GM18511 (cell line): ENCODE data around the gene GPATCH4.
A peak's percentile ranks its signal among the peaks of the same experiment; 100 is the strongest.
"Not testable (repeated sequence)": the region's sequence is repeated elsewhere in the genome, so short reads cannot be mapped to it uniquely, and the experiment has no call there.

Experiments used
- ATAC-seq: cut with Tn5 transposase; IDR thresholded peaks from one replicate; pipeline ENCODE4 v1.9.1; 2021; ENCODE audit warnings: mild to moderate bottlenecking, moderate library complexity; ENCODE audit not compliant: unreplicated experiment

The GPATCH4 gene

DNA sequence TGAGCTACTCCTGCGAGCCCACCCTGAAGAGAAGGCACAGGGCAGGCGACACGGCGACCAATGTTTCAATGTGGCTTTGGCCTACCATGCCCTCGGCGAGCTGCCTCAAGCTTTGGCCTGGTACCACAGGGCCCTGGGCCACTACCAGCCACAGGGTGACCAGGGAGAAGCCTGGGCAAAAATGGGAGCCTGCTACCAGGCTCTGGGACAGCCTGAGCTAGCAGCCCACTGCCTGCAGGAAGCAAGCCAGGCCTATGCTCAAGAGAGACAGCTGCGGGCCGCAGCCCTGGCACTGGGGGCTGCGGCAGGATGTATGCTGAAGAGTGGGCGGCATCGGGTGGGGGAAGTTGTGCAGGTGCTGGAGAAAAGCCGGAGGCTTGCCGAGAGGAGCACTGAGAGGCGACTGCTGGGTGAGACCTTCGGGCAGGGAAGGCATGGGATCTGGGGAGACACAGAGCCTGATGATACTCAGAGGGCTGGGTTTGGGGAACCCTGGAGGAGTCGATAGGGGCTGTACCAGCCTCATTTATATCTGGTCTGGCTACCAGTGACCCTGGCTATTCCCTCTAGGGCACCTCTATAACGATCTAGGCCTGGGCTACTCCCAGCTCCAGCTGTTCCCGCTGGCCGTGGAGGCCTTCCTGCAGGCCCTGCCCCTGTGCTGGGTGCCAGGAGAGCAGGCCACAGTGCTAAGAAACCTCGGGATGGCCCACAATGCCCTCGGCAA, 19.5 kb downstream of the GPATCH4 start:
- ATAC-seq: no peak

DNA sequence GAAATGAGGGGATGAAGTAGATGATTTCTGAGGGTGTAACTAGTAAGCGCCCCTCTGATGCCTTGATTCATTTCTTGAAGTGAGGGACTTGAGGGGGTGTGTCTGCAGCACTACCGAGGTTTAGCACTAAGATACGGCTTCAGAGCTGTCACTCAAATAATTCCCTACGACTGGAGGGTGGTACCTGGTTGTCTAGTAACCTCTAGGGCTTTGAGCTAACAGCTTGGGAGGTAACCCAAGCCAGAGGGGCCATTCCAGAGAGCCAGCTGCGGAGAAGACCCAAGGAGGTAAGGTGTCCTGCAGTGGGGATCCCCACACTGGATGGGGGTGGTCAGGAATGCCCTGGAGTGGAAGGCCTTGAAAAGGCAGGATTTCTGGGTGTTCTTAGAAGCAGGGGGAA, 21.8 kb downstream of the GPATCH4 start, which contains the start of gene TTC24:
Gene TTC24 (plus strand): TSS at position 252 of the 400 bp plus-strand sequence. CDS start 1,642 bp downstream, outside the sequence.
- no peak for ATAC-seq

DNA sequence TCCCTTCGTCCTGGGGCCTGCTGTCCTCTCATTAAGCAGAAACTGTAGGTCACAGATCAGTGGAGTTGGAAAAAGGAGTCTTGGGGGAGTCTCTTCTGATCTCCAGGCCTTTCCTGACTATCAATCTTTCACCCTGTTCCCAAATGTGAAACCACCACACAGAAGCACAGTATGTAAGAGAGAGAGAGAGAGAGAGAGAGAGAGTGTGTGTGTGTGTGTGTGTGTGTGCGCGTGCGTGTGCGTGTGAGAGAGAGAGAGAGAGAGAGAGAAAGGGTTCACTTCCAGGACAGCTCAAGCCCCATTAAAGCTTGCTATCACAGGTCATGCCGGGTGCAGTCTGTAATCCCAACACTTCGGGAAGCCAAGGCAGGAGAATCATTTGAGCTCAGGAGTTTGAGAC, 23.2 kb downstream of the GPATCH4 start:
- ATAC-seq: no peak

DNA sequence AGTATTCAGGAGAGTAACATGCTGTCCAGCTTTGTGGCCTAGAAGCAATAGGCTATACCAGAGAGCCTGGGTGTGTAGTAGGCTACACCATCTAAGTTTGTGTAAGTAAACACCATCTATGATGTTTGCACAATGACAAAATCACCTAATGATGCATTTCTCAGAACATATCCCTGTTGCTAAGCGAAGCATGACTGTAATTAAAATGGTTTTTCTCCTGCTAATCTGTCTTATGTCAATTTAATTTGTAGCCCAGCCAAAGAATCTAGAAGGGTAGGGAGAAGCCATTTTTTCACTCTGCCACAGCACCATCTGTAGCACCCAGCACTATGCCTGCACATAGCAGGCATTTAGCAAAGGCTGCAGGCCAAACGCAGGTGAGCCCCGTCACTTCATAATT, 23.7 kb downstream of the GPATCH4 start:
- no peak for ATAC-seq

- no peak for ATAC-seq
Measured at GRCh38 chr1:156574039-156574633, 27.1 kb downstream of the GPATCH4 start.

- ATAC-seq: no peak
Measured at GRCh38 chr1:156572663-156573018, 28.6 kb downstream of the GPATCH4 start.

DNA sequence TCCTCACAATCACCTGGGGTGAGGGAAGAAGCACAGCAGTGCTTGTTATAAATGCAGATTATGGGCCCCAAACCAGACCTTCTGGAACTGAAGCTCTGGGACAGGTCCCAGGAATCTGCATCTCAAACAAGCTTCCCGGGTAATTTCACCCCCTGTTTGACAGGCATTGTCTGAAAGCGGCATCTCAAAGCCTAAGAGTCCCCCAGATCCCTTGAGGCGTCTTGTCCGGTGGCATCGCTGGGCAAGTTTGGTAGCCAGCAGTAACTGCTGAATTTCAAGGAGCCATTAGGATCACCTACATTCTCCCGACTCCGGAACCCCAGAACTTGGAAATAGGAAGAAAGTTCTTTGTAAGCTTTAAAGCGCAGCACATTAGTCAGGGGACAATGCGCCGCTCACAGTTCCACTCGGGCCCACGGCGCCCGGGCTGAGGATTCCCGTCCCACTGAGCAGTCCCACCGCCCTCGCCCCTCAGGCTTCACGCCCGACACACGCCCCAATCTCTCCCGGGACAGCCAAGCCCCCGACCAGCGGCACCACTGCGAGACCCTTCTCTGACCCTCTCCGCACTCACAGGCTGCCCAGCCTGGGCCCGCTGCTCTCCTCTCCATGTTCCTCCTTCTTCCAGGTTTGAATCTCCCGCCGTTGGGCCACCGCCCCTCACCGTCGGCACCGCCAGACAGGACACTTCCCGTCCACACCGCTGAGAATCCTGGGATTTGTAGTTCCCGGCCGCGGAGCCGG, 29.2 kb downstream of the GPATCH4 start, which contains the start of gene IQGAP3:
Gene IQGAP3 (minus strand): TSS at position 647 of the 744 bp plus-strand sequence. CDS start 36 bp downstream, at position 611.
- peak; percentile 76 for ATAC-seq

DNA sequence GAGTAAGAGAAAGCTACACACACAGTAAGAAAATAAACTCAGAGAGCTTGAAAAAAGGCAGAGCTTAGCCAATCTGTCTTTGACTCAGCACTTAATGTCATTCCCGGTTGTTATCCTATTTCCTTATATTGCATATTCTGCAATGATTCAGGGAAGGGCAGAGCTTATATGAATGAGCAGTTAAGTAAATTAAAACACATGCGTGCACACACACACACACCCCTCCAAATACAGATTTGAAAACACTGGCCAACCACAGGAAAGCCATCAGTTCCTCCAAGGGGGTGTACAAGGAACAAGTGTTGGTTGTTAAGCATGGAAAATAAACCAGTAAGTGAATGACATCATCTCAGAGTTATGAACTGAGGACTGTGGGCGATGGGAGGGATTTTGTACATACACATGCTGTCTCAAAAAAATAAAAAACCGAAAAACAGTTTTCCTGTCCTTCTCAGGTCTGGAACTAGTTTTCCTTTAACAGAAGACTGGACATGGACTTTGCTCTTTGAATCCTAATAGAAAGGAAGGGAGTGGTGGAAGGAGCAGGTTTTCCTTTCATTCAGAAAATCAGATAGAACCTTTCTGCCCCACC, 29.9 kb downstream of the GPATCH4 start:
- ATAC-seq: no peak

DNA sequence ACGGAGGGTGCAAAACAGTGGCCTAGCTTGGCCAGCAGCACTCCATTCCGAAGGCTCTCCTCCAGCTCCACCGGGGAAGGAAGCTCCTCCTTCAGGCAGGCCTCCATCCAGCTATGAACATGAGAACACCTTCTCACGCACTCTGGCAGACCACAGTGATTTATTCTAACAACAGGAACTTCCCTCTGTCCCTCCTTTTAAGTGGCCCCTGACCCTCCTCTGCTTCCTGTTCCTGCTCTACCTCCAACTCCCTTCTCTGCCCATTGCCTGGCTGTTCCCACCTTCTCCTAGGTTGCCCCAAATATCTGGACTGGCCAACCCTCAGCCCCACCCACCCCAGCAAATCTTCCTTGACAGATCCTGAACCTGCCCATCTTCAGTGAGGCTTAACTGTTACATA, 34.8 kb downstream of the GPATCH4 start:
- ATAC-seq: no peak

DNA sequence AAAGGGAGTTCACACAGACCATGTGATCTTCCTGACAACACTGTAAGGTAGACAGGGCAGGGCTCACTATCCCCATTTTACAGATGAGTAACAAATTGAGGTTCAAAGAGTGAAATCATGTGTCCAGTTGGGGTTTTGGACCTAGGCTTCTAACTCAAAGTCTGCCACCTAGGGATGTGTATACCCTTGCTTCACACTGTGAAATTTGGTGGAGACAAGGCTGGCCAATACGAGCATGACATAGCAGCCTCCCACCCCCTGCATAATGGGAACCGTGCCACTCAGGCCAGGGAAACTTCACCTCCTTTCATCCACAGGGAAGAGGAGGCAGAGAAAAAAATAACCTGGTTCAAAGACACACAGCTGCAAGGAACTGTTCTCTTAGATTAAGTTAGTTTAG, 35.8 kb downstream of the GPATCH4 start:
- no peak for ATAC-seq

DNA sequence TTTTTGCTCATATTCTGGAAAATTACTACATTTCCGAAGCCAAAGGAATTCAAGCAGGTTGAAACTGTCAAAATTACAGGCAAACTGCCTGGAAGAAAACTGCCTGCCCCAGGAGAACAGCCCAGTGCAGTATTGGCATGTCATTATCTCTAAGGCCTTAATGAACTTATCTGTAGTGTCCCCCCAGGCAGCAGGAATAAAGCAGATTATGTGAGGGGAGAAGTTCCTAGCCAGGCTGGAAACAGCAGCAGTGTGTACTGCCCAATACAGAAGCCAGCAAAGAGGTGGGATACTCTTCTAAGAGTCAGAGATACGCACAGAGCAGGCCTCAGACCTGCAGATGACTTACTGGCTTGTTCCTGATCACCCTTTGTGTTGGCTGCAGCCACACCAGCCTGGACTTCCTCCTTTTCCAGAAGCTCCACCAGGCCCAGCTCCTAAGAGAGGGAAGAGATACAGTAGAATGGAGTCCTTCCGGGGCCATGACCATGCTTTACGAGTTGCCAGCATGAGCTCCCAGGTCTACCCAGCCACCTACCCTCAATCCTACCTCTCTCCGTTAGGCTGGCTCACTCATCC, 40.6 kb downstream of the GPATCH4 start:
- no peak for ATAC-seq

GRCh38 chr1:156559797-156560385, 41.4 kb downstream of the GPATCH4 start:
- ATAC-seq: no peak

- no peak for ATAC-seq
Measured at GRCh38 chr1:156559086-156559796, 42.0 kb downstream of the GPATCH4 start.

- no peak for ATAC-seq
Measured at GRCh38 chr1:156556354-156556753, 44.9 kb downstream of the GPATCH4 start.

DNA sequence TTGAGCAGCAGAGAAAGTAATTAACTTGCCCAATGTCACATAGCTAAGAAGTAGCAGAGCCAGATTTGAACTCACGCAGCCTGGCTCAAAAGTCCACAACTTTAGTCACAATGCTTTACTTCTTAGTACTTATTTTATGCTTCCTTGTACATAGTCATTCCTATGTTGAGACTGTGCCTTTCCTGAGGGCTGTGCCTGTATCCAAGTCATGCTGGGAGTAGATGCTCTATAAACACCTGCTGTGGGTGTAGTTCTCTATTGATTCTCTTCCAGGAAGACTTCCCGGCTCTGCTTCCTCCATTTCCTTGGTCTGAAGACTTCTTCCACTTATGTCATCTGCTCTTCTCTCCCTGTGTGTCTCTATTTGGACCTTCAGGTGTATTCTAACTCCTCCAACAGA, 45.6 kb downstream of the GPATCH4 start:
- ATAC-seq: no peak

- no peak for ATAC-seq
Measured at GRCh38 chr1:156554971-156555370, 46.3 kb downstream of the GPATCH4 start.

DNA sequence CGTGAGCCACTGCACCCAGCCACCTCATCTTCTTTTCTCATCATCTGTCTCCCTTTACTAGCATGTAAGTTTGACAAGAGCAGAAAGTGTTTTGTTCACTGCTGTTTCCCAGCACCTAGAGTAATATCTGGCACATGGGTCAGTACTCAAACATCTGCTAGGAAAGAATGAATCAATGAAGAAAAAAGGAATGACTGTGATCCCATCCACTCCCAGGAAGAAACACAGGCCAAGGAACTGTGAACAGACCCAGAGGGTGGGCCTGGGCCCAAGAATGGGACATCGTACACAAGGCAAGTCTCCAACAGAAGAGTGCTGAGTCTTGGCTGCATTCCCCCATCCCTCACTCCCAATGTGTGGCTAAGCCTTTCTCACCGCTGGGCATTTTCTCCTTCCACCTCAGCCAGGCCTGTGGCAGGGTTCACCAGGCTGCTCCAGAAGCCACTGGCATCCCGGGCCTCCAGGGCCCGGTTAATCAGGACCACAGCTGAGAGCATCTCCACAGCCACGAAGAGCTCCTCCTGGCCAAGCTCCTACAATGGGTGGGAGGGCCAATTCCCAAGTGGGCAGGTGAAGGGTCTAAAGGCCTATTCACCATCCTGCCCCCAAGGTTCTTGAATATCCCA, 47.3 kb downstream of the GPATCH4 start:
- no peak for ATAC-seq

DNA sequence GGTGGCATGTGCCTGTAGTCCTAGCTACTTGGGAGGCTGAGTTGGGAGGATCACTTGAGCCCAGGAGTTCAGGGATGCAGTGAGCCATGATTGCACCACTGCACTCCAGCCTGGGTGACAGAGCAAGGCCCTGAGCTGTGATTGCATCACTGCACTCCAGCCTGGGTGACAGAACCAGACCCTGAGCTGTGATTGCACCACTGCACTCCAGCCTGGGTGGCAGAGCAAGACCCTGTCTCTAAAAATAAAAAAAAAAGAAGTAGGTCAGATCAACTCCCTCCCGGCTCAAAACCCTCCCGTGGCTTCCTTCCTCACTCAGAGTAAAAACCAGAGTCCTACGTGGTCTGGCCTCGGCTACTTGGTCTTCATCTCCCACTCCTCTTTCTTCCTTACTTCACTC, 48.3 kb downstream of the GPATCH4 start:
- not testable (repeated sequence) for ATAC-seq

GRCh38 chr1:156552518-156552917, 48.8 kb downstream of the GPATCH4 start:
- ATAC-seq: no peak

DNA sequence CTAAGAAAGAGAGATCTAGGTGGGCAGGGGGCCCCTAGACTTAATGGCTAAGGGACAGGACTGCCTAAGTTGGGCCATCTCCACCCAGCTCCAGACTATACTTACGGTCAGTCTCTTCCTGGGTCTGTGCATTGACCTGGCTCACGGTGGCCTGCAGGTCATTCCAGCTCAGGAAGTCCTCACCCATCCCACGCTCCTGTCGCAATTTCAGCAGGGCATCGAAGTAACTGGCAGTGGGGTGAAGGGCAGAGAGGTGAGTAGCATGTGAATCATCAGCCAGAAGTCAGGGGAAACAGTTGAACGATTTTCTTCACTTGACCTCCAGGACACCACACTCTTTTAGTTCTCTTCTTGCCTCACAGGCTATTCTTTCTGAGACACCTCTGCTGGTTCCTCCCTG, 49.4 kb downstream of the GPATCH4 start:
- no peak for ATAC-seq
